GM12874 (cell line): ENCODE measurements around the gene LILRB5.

Experiments
- TF ChIP-seq, protein P1 (sequence below): IDR thresholded peaks from 2 replicates; pipeline ENCODE4 v1.5.1; 2011; ENCODE audit warnings: low read depth, mild to moderate bottlenecking, control low read depth, low read length, moderate library complexity; ENCODE audit not compliant: insufficient read depth

The LILRB5 gene

DNA sequence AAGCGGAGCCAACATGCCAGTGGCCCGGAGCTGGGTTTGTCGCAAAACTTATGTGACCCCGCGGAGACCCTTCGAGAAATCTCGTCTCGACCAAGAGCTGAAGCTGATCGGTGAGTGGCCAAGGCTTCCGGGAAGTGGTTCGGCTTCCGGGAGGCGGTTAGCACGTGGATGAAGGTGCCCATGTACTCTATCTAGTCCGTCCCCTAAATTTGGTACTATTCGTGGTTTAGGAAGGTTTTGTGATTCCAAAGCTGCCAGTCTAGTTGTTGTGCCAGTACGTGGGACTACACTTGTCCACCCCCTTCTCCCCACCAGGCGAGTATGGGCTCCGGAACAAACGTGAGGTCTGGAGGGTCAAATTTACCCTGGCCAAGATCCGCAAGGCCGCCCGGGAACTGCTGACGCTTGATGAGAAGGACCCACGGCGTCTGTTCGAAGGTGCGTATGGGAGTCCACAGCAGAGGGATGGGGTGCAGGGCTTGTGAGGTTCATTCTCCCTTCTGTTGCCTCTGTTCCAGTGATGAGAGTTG, 55.8 kb downstream of the LILRB5 start:
- TF ChIP-seq, protein P1, sequence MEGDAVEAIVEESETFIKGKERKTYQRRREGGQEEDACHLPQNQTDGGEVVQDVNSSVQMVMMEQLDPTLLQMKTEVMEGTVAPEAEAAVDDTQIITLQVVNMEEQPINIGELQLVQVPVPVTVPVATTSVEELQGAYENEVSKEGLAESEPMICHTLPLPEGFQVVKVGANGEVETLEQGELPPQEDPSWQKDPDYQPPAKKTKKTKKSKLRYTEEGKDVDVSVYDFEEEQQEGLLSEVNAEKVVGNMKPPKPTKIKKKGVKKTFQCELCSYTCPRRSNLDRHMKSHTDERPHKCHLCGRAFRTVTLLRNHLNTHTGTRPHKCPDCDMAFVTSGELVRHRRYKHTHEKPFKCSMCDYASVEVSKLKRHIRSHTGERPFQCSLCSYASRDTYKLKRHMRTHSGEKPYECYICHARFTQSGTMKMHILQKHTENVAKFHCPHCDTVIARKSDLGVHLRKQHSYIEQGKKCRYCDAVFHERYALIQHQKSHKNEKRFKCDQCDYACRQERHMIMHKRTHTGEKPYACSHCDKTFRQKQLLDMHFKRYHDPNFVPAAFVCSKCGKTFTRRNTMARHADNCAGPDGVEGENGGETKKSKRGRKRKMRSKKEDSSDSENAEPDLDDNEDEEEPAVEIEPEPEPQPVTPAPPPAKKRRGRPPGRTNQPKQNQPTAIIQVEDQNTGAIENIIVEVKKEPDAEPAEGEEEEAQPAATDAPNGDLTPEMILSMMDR: no peak
